Measurements from ENCODE around the gene SKIC8. TPM values are rescaled to one million over a fixed set of nuclear protein-coding genes. Genes with fewer than 3 reads are reported as not detected.

SKIC8 gene
- total RNA-seq, 2 donors from 2014 or later = 46.3 to 55.4 TPM

GRCh38 chr15:78313383-78313782 lies 14.0 kb upstream of the SKIC8 start:
- H3K9ac ChIP-seq (ENCODE audit: extremely low read depth, low read length, poor library complexity, severe bottlenecking) = no peak overlapping the region
- H3K27ac ChIP-seq (ENCODE audit: low read depth, low read length) = no peak overlapping the region
- Mint-ChIP-seq H3K27me3 (ENCODE audit: insufficient read depth) (no peaks in the 10 kb centered on the region), H3K9me3 (no peaks in the 10 kb centered on the region), H3K36me3 (ENCODE audit: low read depth) (no peaks in the 10 kb centered on the region), H3K4me3 (no peak overlapping the region), H3K27ac (no peak overlapping the region), H3K4me1 (peaks cover 23% of the 10 kb centered on the region)
- no peak overlapping the region for H3K4me3 ChIP-seq (ENCODE audit: low read length)
- H3K27me3 ChIP-seq (ENCODE audit: control insufficient read depth, insufficient read depth, low read length, poor library complexity, severe bottlenecking) = no peaks in the 10 kb centered on the region
- 74 to 80% methylated on average over 5 to 8 of the region's 8 CpGs for WGBS, 2 experiments (ENCODE audit: insufficient coverage in 1 of 2, insufficient read length in 1 of 2)
- no peak for TF ChIP-seq CTCF (conservative IDR thresholded peaks at IDR 0.05)
- DNase-seq = no peak
- no peaks in the 10 kb centered on the region for H3K4me1 ChIP-seq (ENCODE audit: control insufficient read depth, insufficient read depth, low read length)
- H3K36me3 ChIP-seq (ENCODE audit: control insufficient read depth, insufficient read depth, low read length) = no peaks in the 10 kb centered on the region
- H3K9me3 ChIP-seq (ENCODE audit: control insufficient read depth, low read length) = no peaks in the 10 kb centered on the region

GRCh38 chr15:78312957-78313356 lies 13.5 kb upstream of the SKIC8 start:
- H3K9me3 Mint-ChIP-seq = no peaks in the 10 kb centered on the region
- TF ChIP-seq CTCF (conservative IDR thresholded peaks at IDR 0.05) = no peak
- H3K27me3 Mint-ChIP-seq (ENCODE audit: insufficient read depth) = no peaks in the 10 kb centered on the region
- no peaks in the 10 kb centered on the region for H3K27me3 ChIP-seq (ENCODE audit: control insufficient read depth, insufficient read depth, low read length, poor library complexity, severe bottlenecking)
- no peaks in the 10 kb centered on the region for H3K9me3 ChIP-seq (ENCODE audit: control insufficient read depth, low read length)
- H3K4me1 ChIP-seq (ENCODE audit: control insufficient read depth, insufficient read depth, low read length) = no peaks in the 10 kb centered on the region
- H3K36me3 Mint-ChIP-seq (ENCODE audit: low read depth) = no peaks in the 10 kb centered on the region
- no peaks in the 10 kb centered on the region for H3K36me3 ChIP-seq (ENCODE audit: control insufficient read depth, insufficient read depth, low read length)
- H3K4me1 Mint-ChIP-seq = peaks cover 23% of the 10 kb centered on the region
- WGBS, 2 experiments (ENCODE audit: insufficient coverage in 1 of 2, insufficient read length in 1 of 2) = 74 to 91% methylated on average over 5 of the region's 5 CpGs
- no peak overlapping the region for H3K9ac ChIP-seq (ENCODE audit: extremely low read depth, low read length, poor library complexity, severe bottlenecking)
- no peak overlapping the region for H3K4me3 Mint-ChIP-seq
- H3K27ac Mint-ChIP-seq = peak overlapping the region; percentile 30
- no peak for DNase-seq
- H3K4me3 ChIP-seq (ENCODE audit: low read length) = no peak overlapping the region
- H3K27ac ChIP-seq (ENCODE audit: low read depth, low read length) = peak overlapping the region; percentile 10

GRCh38 chr15:78312536-78312935 lies 13.1 kb upstream of the SKIC8 start:
- H3K36me3 Mint-ChIP-seq (ENCODE audit: low read depth) = no peaks in the 10 kb centered on the region
- H3K27ac Mint-ChIP-seq = peak overlapping the region; percentile 30
- 56 to 73% methylated on average over 1 to 4 of the region's 4 CpGs for WGBS, 2 experiments (ENCODE audit: insufficient coverage in 1 of 2, insufficient read length in 1 of 2)
- TF ChIP-seq CTCF (conservative IDR thresholded peaks at IDR 0.05) = no peak
- H3K9me3 Mint-ChIP-seq = no peaks in the 10 kb centered on the region
- Histone ChIP-seq H3K9me3 (ENCODE audit: control insufficient read depth, low read length) (no peaks in the 10 kb centered on the region), H3K27me3 (ENCODE audit: control insufficient read depth, insufficient read depth, low read length, poor library complexity, severe bottlenecking) (no peaks in the 10 kb centered on the region), H3K36me3 (ENCODE audit: control insufficient read depth, insufficient read depth, low read length) (no peaks in the 10 kb centered on the region), H3K27ac (ENCODE audit: low read depth, low read length) (peak overlapping the region; percentile 10), H3K4me1 (ENCODE audit: control insufficient read depth, insufficient read depth, low read length) (no peaks in the 10 kb centered on the region), H3K9ac (ENCODE audit: extremely low read depth, low read length, poor library complexity, severe bottlenecking) (no peak overlapping the region), H3K4me3 (ENCODE audit: low read length) (no peak overlapping the region)
- DNase-seq = peak; percentile 49
- peaks cover 23% of the 10 kb centered on the region for H3K4me1 Mint-ChIP-seq
- no peak overlapping the region for H3K4me3 Mint-ChIP-seq
- H3K27me3 Mint-ChIP-seq (ENCODE audit: insufficient read depth) = no peaks in the 10 kb centered on the region
